ENCODE data around the gene EEF1AKMT1.

The EEF1AKMT1 gene

GRCh38 chr13:20708216-20708615, 65.5 kb downstream of the EEF1AKMT1 start:
- H3K4me1 ChIP-seq (ENCODE audit: control insufficient read depth, insufficient read depth, low read length), result peaks cover 11% of the 10 kb centered on the region
- H3K9ac ChIP-seq (ENCODE audit: low read length), result no peak overlapping the region
- H3K36me3 ChIP-seq (ENCODE audit: control insufficient read depth, insufficient read depth, low read length), result no peaks in the 10 kb centered on the region

GRCh38 chr13:20706661-20707060, 67.1 kb downstream of the EEF1AKMT1 start:
- Histone ChIP-seq H3K27ac (ENCODE audit: low read depth, low read length) (no peak overlapping the region), H3K4me3 (ENCODE audit: low read depth, low read length) (no peak overlapping the region)

More at GRCh38 chr13:20708216-20708615, 65.5 kb downstream of the EEF1AKMT1 start:
- Histone ChIP-seq H3K27ac (ENCODE audit: low read depth, low read length) (no peak overlapping the region), H3K9me3 (ENCODE audit: control insufficient read depth, insufficient read depth, low read depth, low read length) (no peaks in the 10 kb centered on the region), H3K27me3 (ENCODE audit: control insufficient read depth, insufficient read depth, low read length) (peaks cover 29% of the 10 kb centered on the region), H3K4me3 (ENCODE audit: low read depth, low read length) (no peak overlapping the region)

GRCh38 chr13:20704459-20705069, 69.2 kb downstream of the EEF1AKMT1 start:
- H3K27me3 ChIP-seq (ENCODE audit: control insufficient read depth, insufficient read depth, low read length), result peaks cover 61% of the 10 kb centered on the region
- H3K9ac ChIP-seq (ENCODE audit: low read length), result no peak overlapping the region
- H3K27ac ChIP-seq (ENCODE audit: low read depth, low read length), result no peak overlapping the region
- peaks cover 11% of the 10 kb centered on the region for H3K4me1 ChIP-seq (ENCODE audit: control insufficient read depth, insufficient read depth, low read length)
- no peaks in the 10 kb centered on the region for H3K9me3 ChIP-seq (ENCODE audit: control insufficient read depth, insufficient read depth, low read depth, low read length)
- no peaks in the 10 kb centered on the region for H3K36me3 ChIP-seq (ENCODE audit: control insufficient read depth, insufficient read depth, low read length)
- H3K4me3 ChIP-seq (ENCODE audit: low read depth, low read length), result peak overlapping the region; percentile 70

More at GRCh38 chr13:20706661-20707060, 67.1 kb downstream of the EEF1AKMT1 start:
- H3K36me3 ChIP-seq (ENCODE audit: control insufficient read depth, insufficient read depth, low read length), result no peaks in the 10 kb centered on the region
- H3K9ac ChIP-seq (ENCODE audit: low read length), result no peak overlapping the region
- peaks cover 11% of the 10 kb centered on the region for H3K4me1 ChIP-seq (ENCODE audit: control insufficient read depth, insufficient read depth, low read length)
- no peaks in the 10 kb centered on the region for H3K9me3 ChIP-seq (ENCODE audit: control insufficient read depth, insufficient read depth, low read depth, low read length)
- peaks cover 41% of the 10 kb centered on the region for H3K27me3 ChIP-seq (ENCODE audit: control insufficient read depth, insufficient read depth, low read length)

GRCh38 chr13:20703780-20704458, 69.8 kb downstream of the EEF1AKMT1 start:
- Histone ChIP-seq H3K9me3 (ENCODE audit: control insufficient read depth, insufficient read depth, low read depth, low read length) (no peaks in the 10 kb centered on the region), H3K4me1 (ENCODE audit: control insufficient read depth, insufficient read depth, low read length) (peaks cover 11% of the 10 kb centered on the region), H3K9ac (ENCODE audit: low read length) (peak overlapping the region; percentile 36), H3K27me3 (ENCODE audit: control insufficient read depth, insufficient read depth, low read length) (peaks cover 61% of the 10 kb centered on the region), H3K27ac (ENCODE audit: low read depth, low read length) (no peak overlapping the region), H3K4me3 (ENCODE audit: low read depth, low read length) (peak overlapping the region; percentile 56), H3K36me3 (ENCODE audit: control insufficient read depth, insufficient read depth, low read length) (no peaks in the 10 kb centered on the region)

GRCh38 chr13:20702915-20703779, 70.6 kb downstream of the EEF1AKMT1 start, which contains the start of gene IL17D:
IL17D (plus strand) TSS chr13:20703699; CDS start chr13:20704002, 303 bp downstream.
- Histone ChIP-seq H3K4me1 (ENCODE audit: control insufficient read depth, insufficient read depth, low read length) (peaks cover 11% of the 10 kb centered on the region), H3K27me3 (ENCODE audit: control insufficient read depth, insufficient read depth, low read length) (peaks cover 61% of the 10 kb centered on the region), H3K27ac (ENCODE audit: low read depth, low read length) (no peak within 1 kb of the TSS), H3K36me3 (ENCODE audit: control insufficient read depth, insufficient read depth, low read length) (no peaks in the 10 kb centered on the region), H3K9ac (ENCODE audit: low read length) (peak within 1 kb of the TSS; percentile 79), H3K9me3 (ENCODE audit: control insufficient read depth, insufficient read depth, low read depth, low read length) (no peaks in the 10 kb centered on the region), H3K4me3 (ENCODE audit: low read depth, low read length) (peak within 1 kb of the TSS; percentile 79)

GRCh38 chr13:20702530-20702914, 71.2 kb downstream of the EEF1AKMT1 start:
- H3K4me3 ChIP-seq (ENCODE audit: low read depth, low read length), result peak overlapping the region; percentile 79
- H3K9ac ChIP-seq (ENCODE audit: low read length), result no peak overlapping the region

GRCh38 chr13:20701461-20701860, 72.3 kb downstream of the EEF1AKMT1 start:
- no peaks in the 10 kb centered on the region for H3K9me3 ChIP-seq (ENCODE audit: control insufficient read depth, insufficient read depth, low read depth, low read length)
- no peak overlapping the region for H3K27ac ChIP-seq (ENCODE audit: low read depth, low read length)
- no peak overlapping the region for H3K9ac ChIP-seq (ENCODE audit: low read length)
- peaks cover 57% of the 10 kb centered on the region for H3K27me3 ChIP-seq (ENCODE audit: control insufficient read depth, insufficient read depth, low read length)
- H3K4me3 ChIP-seq (ENCODE audit: low read depth, low read length), result no peak overlapping the region
- H3K4me1 ChIP-seq (ENCODE audit: control insufficient read depth, insufficient read depth, low read length), result peaks cover 11% of the 10 kb centered on the region
- H3K36me3 ChIP-seq (ENCODE audit: control insufficient read depth, insufficient read depth, low read length), result no peaks in the 10 kb centered on the region

More at GRCh38 chr13:20702530-20702914, 71.2 kb downstream of the EEF1AKMT1 start:
- no peak overlapping the region for H3K27ac ChIP-seq (ENCODE audit: low read depth, low read length)
- peaks cover 61% of the 10 kb centered on the region for H3K27me3 ChIP-seq (ENCODE audit: control insufficient read depth, insufficient read depth, low read length)
- H3K4me1 ChIP-seq (ENCODE audit: control insufficient read depth, insufficient read depth, low read length), result peaks cover 11% of the 10 kb centered on the region
- no peaks in the 10 kb centered on the region for H3K36me3 ChIP-seq (ENCODE audit: control insufficient read depth, insufficient read depth, low read length)
- no peaks in the 10 kb centered on the region for H3K9me3 ChIP-seq (ENCODE audit: control insufficient read depth, insufficient read depth, low read depth, low read length)

GRCh38 chr13:20700288-20700687, 73.5 kb downstream of the EEF1AKMT1 start:
- peaks cover 47% of the 10 kb centered on the region for H3K27me3 ChIP-seq (ENCODE audit: control insufficient read depth, insufficient read depth, low read length)
- H3K9me3 ChIP-seq (ENCODE audit: control insufficient read depth, insufficient read depth, low read depth, low read length), result no peaks in the 10 kb centered on the region
- H3K4me3 ChIP-seq (ENCODE audit: low read depth, low read length), result no peak overlapping the region
- H3K4me1 ChIP-seq (ENCODE audit: control insufficient read depth, insufficient read depth, low read length), result peaks cover 11% of the 10 kb centered on the region
- no peak overlapping the region for H3K27ac ChIP-seq (ENCODE audit: low read depth, low read length)
- H3K9ac ChIP-seq (ENCODE audit: low read length), result no peak overlapping the region
- no peaks in the 10 kb centered on the region for H3K36me3 ChIP-seq (ENCODE audit: control insufficient read depth, insufficient read depth, low read length)

- no peak overlapping the region for H3K9ac ChIP-seq (ENCODE audit: low read length)
- H3K4me3 ChIP-seq (ENCODE audit: low read depth, low read length), result no peak overlapping the region
- H3K27ac ChIP-seq (ENCODE audit: low read depth, low read length), result no peak overlapping the region
- peaks cover 42% of the 10 kb centered on the region for H3K27me3 ChIP-seq (ENCODE audit: control insufficient read depth, insufficient read depth, low read length)
- H3K9me3 ChIP-seq (ENCODE audit: control insufficient read depth, insufficient read depth, low read depth, low read length), result no peaks in the 10 kb centered on the region
- H3K4me1 ChIP-seq (ENCODE audit: control insufficient read depth, insufficient read depth, low read length), result peaks cover 8% of the 10 kb centered on the region
- no peaks in the 10 kb centered on the region for H3K36me3 ChIP-seq (ENCODE audit: control insufficient read depth, insufficient read depth, low read length)
These were observed 74.0 kb downstream of the EEF1AKMT1 start for GRCh38 chr13:20699715-20700114.

- Histone ChIP-seq H3K4me1 (ENCODE audit: control insufficient read depth, insufficient read depth, low read length) (no peaks in the 10 kb centered on the region), H3K27me3 (ENCODE audit: control insufficient read depth, insufficient read depth, low read length) (peaks cover 15% of the 10 kb centered on the region), H3K36me3 (ENCODE audit: control insufficient read depth, insufficient read depth, low read length) (no peaks in the 10 kb centered on the region), H3K9me3 (ENCODE audit: control insufficient read depth, insufficient read depth, low read depth, low read length) (no peaks in the 10 kb centered on the region), H3K9ac (ENCODE audit: low read length) (no peak overlapping the region), H3K4me3 (ENCODE audit: low read depth, low read length) (no peak overlapping the region), H3K27ac (ENCODE audit: low read depth, low read length) (no peak overlapping the region)
These were observed 77.7 kb downstream of the EEF1AKMT1 start for GRCh38 chr13:20696073-20696472.
